HG03565 (cell line): ENCODE measurements around the gene ASTN2.

Source experiments
- ATAC-seq: cut with Tn5 transposase; IDR thresholded peaks from one replicate; pipeline ENCODE4 v1.9.1; 2021; ENCODE audit warnings: mild to moderate bottlenecking, moderate library complexity; ENCODE audit not compliant: unreplicated experiment

The ASTN2 gene

DNA sequence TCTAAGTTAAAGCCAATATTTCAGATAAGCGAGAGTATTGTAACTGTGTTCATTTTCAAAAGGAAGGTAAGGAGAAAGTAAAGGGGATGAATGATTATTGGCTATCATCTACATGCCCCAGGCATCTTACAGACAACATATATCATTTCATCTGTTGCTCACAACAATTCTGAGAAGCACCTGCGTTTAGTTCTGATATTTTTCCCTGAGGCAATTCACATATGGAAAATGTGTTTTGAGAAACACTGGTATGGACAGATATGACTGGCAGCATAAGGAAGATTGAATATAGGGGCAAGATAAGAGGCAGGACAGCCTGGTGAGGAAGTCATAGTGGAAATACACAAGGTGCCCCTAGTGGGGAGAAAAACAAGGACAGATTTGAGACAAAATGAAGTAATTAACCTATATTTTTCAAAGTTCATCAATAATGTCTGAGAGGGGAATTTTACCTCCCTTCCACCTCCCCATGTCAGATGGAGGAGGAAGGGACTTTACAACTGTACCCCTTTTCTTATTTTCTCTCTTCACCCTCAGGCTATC lies 815.4 kb downstream of the ASTN2 start:
- no peak for ATAC-seq

GRCh38 chr9:116596646-116597045 lies 818.2 kb downstream of the ASTN2 start:
- no peak for ATAC-seq

DNA sequence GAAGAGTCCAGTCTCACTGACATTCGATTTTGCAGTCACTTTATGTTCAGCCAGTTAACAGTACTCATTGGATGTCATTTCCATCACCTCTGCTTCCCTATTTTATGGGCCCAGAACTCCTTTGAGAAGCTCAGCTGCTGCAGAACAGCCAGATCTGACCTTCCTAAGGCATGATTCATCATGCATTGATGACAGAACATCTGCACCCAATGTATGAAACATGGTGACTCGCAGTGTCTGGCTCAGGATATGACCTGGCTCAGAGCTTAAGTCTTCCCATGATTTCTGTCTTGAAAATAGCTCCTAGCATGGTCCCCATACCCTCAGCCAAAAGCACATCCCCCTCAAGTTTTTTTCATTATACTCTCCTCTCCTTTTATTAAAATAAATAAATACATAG lies 820.3 kb downstream of the ASTN2 start:
- ATAC-seq = no peak

- no peak for ATAC-seq
These were observed 821.9 kb downstream of the ASTN2 start for GRCh38 chr9:116592970-116593369.

GRCh38 chr9:116589392-116590354 lies 825.2 kb downstream of the ASTN2 start:
- no peak for ATAC-seq

DNA sequence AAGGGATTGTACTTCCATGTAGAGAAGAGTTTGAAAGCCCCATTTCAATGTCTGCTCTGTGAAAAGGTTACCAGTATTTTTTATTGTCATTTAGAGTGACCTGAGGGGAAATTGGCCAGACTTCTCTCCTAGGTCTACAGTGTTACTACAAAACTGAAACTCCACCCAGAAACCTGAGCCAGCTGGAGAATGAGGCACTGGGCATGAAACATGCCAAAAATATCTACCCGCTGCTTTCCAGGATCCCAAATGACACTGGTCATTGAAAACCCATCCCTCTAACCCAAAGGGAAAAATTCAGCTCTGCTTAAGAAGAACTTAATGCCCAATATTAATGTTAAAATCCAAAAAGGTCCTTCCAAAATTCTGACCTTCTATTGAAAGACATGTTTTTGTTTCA lies 826.9 kb downstream of the ASTN2 start:
- ATAC-seq = no peak

DNA sequence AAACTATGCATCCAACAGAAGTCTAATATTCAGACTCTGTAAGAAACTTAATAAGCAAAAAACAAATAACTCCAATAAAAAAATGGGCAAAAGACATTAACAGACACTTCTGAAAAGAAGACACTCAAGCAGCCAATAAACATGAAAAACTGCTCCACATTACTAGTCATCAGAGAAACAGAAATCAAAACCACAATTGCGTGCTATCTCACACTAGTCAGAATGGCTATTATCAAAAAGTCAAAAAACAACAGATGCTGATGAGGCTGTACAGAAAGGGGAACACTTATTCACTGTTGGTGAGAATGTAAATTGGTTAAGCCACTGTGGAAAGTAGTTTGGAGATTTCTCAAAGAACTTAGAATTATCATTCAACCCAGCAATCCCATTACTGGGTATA lies 829.0 kb downstream of the ASTN2 start:
- no peak for ATAC-seq

- no peak for ATAC-seq
These were observed 829.7 kb downstream of the ASTN2 start for GRCh38 chr9:116585204-116585603.

- no peak for ATAC-seq
These were observed 834.0 kb downstream of the ASTN2 start for GRCh38 chr9:116580853-116581252.

GRCh38 chr9:116576386-116576785 lies 838.5 kb downstream of the ASTN2 start:
- no peak for ATAC-seq

GRCh38 chr9:116574027-116574679 lies 840.7 kb downstream of the ASTN2 start:
- ATAC-seq = no peak

DNA sequence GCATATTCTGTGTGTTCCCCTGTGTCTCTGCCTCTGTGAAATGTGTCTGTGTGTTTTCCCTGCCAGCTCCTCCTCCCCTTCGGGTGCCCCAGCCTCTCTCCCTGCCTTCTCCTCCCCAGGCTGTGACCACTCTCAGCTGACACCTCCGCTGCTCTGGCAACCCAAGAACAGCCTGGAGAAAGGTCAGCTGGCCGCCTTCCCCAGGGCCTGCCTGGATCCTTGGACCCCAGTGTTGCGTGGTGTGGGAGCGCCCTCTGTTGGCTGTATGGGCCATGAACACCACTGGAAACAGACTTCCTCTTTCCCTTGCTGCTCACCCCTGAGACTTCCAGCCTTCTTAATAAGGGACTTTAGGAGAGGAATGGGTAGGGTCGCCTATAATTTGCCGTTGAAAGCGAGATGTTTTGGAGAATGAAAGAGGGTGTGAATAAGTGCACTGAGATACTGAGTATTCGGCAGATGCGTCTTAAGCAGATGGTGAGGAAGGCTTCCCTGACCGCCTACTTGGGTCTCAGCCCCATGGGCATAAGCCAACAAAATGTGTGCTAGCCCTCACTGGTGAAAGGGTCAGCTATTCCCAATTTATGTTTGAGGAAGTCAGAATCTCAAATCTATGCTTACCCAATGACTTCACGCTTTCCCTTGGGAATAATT lies 842.6 kb downstream of the ASTN2 start:
- peak; percentile 65 for ATAC-seq

GRCh38 chr9:116569111-116569510 lies 845.7 kb downstream of the ASTN2 start:
- no peak for ATAC-seq

- ATAC-seq = no peak
These were observed 848.0 kb downstream of the ASTN2 start for GRCh38 chr9:116566677-116567488.

DNA sequence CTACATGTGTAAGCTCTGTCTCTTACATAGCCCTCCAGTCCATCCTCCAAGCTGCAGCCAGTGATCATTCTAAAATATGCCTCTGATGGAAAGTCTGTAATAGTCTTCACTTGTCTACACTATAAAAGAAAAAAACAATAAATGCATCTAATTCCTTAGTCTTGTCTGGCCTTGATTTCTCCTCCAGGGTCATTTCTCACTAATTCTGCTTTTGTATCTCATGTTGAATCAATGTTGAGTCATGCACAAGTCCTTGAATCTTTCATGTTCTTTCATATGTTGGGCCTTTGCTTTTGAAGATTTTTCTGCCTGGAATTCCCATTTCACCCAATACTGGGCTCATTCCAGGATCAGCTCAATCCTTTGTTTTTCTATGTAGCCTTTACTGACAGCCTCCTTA lies 848.9 kb downstream of the ASTN2 start:
- no peak for ATAC-seq

- ATAC-seq = no peak
These were observed 850.5 kb downstream of the ASTN2 start for GRCh38 chr9:116564266-116564793.

DNA sequence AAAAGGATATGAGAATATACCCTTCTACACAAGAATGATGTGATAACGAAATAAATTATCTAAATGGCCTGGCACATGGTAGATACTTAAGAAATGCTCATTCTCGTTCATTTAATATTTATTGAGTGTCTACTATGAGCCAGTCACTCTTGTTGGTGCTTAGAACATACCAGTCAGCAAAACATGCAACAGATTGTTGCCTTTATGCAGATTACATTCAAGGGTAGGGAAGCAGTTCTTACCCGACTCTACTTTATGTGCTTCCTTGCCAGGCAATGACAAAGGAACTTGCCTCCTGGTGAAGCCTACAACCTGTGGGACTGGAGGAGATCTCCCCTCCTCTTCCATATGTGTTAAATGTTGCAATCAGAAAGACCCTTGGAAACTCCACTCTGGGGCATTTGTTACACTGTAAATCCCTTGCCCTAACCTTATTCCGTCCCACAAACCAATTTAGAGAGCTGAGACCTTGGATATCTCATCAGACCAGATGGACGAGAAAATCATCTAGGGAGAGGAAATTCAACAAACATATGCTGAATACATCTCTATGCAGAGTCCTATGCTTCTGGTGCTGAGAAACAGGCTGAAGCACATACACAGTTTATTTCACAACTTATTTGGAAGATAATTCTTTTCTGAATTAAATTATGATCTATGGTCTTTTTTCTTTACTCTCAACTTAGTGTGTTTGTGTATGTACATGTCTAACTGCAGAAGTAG lies 855.9 kb downstream of the ASTN2 start:
- no peak for ATAC-seq

GRCh38 chr9:116558035-116558434 lies 856.8 kb downstream of the ASTN2 start:
- no peak for ATAC-seq

DNA sequence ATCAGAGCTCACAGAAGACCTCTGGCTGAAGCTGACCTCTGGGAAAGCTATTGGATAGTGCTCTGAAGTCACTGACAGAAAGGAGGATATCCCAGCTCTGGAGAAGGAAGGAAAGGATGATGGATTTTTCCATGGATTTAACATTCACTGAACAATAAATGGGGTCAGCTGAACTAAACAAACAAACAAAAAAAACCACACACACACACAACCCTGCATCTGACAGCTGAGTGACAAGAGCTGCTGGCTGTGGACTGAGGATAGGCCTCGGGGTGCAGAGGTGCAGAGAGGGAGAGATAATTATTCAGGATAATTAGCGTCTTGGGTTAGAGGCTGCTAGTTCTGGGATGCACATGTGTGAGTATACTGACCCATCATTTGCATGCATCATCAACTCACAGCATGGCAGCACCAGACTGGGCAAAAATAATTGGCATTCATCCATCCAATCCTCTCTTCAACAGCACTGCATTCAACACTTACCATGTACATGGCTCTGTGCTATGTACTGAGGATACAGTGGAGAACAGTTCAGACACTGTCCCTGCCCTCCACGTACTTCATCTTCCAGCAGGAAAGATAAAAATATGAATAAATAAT lies 859.2 kb downstream of the ASTN2 start:
- no peak for ATAC-seq
